Uterus (tissue), 4 donors: Measurements from ENCODE around the gene TMEM218. TPM values are rescaled to one million over a fixed set of nuclear protein-coding genes. Genes with fewer than 3 reads are reported as not detected.
A peak's percentile ranks its signal among the peaks of the same experiment; 100 is the strongest.

Source experiments
- DNase-seq, 2 donors: peaks; one replicate each; pipeline ENCODE4 v3.0.0-alpha.2; 2019 to 2020
- H3K27ac ChIP-seq, 2 donors: fragments of 200-600 bp; sonication (generic); 1 replicate in 1 of 2; 2 replicates in 1 of 2; pipeline ENCODE4 v1.5.1; 2016 to 2018
- H3K27me3 ChIP-seq, 2 donors: fragments of 200-600 bp; sonication (generic); one replicate each; pipeline ENCODE4 v1.5.1; 2018 to 2019; ENCODE audit warnings: control low read depth in 1 of 2
- H3K36me3 ChIP-seq, 2 donors: fragments of 200-600 bp; sonication (generic); one replicate each; pipeline ENCODE4 v1.5.1; 2019; ENCODE audit warnings: control low read depth in 1 of 2
- H3K4me1 ChIP-seq, 2 donors: fragments of 200-600 bp; sonication (generic); one replicate each; pipeline ENCODE4 v1.5.1; 2018 to 2019; ENCODE audit warnings: control low read depth in 1 of 2
- H3K4me3 ChIP-seq, 2 donors: fragments of 200-600 bp; sonication (generic); 1 replicate in 1 of 2; 2 replicates in 1 of 2; pipeline ENCODE4 v1.5.1; 2018 to 2019; ENCODE audit warnings: mild to moderate bottlenecking in 1 of 2
- H3K9me3 ChIP-seq, 2 donors: fragments of 200-600 bp; sonication (generic); one replicate each; pipeline ENCODE4 v1.5.1; 2019; ENCODE audit warnings: control low read depth in 1 of 2
- POLR2A ChIP-seq, 2 donors: fragments of 450-650 bp; IDR thresholded peaks; one replicate each; pipeline ENCODE4 v1.6.1; 2016; ENCODE audit warnings: antibody characterized with exemption in 2 of 2, mild to moderate bottlenecking in 1 of 2, moderate library complexity in 1 of 2
- intact Hi-C: fragments of 100-400 bp; cut with DNase I; formaldehyde crosslinking; loops from one replicate; pipeline ENCODE4 v1.15.1; 2023; ENCODE audit warnings: low total_unique reads
- total RNA-seq, 4 donors: library from RNA; depleted of rRNA in 3 of 4; stranded (reverse); fragments of >200 nt in 3 of 4; gene quantifications; one replicate each; pipeline versions ENCODE4 v1.1.0 to v1.2.4, GENCODE V29; 2014 to 2023
- TF ChIP-seq, protein P1 (sequence below), 4 experiments: fragments of 200-600 bp in 2 of 4; fragments of 450-650 bp in 2 of 4; sonication (generic) in 2 of 4; IDR thresholded peaks; one replicate each; pipeline ENCODE4 v1.5.1; 2016 to 2019; ENCODE audit warnings: antibody characterized with exemption in 4 of 4, mild to moderate bottlenecking in 2 of 4, moderate library complexity in 1 of 4
- donor health status: DM: yes; HTN: yes; CAD: no.

Gene TMEM218
- total RNA-seq, 4 donors from 2014 or later, result 3.2 to 45.9 (median 12.0) TPM

- Histone ChIP-seq H3K27ac (no peak overlapping the region), H3K4me3 (no peak overlapping the region), H3K36me3 (no peaks in the 10 kb centered on the region), H3K27me3 (no peaks in the 10 kb centered on the region), H3K4me1 (no peaks in the 10 kb centered on the region), H3K9me3 (no peaks in the 10 kb centered on the region)
- intact Hi-C loops, result no loop called here
- no peak for TF ChIP-seq POLR2A (IDR thresholded peaks at IDR 0.05)
- TF ChIP-seq, protein P1, sequence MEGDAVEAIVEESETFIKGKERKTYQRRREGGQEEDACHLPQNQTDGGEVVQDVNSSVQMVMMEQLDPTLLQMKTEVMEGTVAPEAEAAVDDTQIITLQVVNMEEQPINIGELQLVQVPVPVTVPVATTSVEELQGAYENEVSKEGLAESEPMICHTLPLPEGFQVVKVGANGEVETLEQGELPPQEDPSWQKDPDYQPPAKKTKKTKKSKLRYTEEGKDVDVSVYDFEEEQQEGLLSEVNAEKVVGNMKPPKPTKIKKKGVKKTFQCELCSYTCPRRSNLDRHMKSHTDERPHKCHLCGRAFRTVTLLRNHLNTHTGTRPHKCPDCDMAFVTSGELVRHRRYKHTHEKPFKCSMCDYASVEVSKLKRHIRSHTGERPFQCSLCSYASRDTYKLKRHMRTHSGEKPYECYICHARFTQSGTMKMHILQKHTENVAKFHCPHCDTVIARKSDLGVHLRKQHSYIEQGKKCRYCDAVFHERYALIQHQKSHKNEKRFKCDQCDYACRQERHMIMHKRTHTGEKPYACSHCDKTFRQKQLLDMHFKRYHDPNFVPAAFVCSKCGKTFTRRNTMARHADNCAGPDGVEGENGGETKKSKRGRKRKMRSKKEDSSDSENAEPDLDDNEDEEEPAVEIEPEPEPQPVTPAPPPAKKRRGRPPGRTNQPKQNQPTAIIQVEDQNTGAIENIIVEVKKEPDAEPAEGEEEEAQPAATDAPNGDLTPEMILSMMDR (IDR thresholded peaks at IDR 0.05), result no peak
- no peak for DNase-seq
Measured at GRCh38 chr11:125123194-125123946, 11.9 kb upstream of the TMEM218 start.

DNA sequence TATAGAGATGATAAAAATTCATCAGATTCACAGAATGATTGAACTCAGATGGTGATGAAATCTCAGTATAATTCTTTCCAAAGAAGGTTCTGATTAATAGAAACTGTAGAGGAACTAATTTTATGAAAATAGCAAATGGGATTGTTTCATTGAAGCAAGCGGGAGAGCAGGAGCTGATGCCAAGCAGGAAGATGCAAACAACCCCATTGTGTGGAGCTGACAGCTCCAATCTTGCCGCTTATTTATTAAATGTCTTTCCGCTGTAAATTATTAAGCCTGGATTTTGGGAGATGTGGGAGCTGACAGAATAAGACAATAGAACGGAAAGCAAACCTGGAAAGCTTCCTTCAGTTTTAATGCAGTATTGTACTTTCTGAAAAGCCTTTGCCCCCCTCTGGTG is 6.0 kb upstream of the TMEM218 start:
- TF ChIP-seq, protein P1 (IDR thresholded peaks at IDR 0.05), result no peak
- no peak for TF ChIP-seq POLR2A (IDR thresholded peaks at IDR 0.05)
- Histone ChIP-seq H3K36me3 (no peaks in the 10 kb centered on the region), H3K27ac (no peak overlapping the region), H3K9me3 (no peaks in the 10 kb centered on the region), H3K4me1 (no peaks in the 10 kb centered on the region), H3K4me3 (no peak overlapping the region), H3K27me3 (no peaks in the 10 kb centered on the region)
- intact Hi-C loops, result no loop called here
- no peak for DNase-seq

GRCh38 chr11:125114518-125114917 is 3.1 kb upstream of the TMEM218 start:
- intact Hi-C loops, result no loop called here
- no peaks in the 10 kb centered on the region for H3K36me3 ChIP-seq

DNA sequence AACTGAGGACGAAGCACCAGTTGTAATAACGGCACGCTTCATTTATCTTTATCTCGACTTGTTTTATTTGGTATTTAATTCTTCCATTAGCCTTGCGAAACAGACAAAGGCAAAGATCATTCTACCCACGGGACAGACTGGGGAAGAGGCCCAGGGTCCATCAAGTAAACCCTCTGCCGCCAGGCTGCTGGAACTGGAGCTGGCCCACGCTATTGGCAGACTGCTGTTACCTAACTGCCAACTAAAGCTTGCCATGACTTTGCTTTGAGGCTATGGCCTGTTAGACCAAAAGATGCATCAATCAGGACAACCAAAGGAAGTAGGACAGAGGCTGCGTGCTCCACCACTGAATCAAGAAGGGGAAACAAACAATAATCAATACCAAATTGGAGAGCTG is 780 bp upstream of the TMEM218 start:
- intact Hi-C loops, result no loop called here
- no peaks in the 10 kb centered on the region for H3K27me3 ChIP-seq
- TF ChIP-seq POLR2A (IDR thresholded peaks at IDR 0.05), result no peak
- TF ChIP-seq, protein P1 (IDR thresholded peaks at IDR 0.05), result no peak
- H3K4me3 ChIP-seq, result peak overlapping the region; percentile 13 to 36
- no peak for DNase-seq
- H3K36me3 ChIP-seq, result no peaks in the 10 kb centered on the region
- no peaks in the 10 kb centered on the region for H3K4me1 ChIP-seq
- H3K27ac ChIP-seq, result peak overlapping the region; percentile 69 to 78
- no peaks in the 10 kb centered on the region for H3K9me3 ChIP-seq

More at GRCh38 chr11:125114518-125114917, 3.1 kb upstream of the TMEM218 start:
- no peaks in the 10 kb centered on the region for H3K9me3 ChIP-seq
- TF ChIP-seq POLR2A (IDR thresholded peaks at IDR 0.05), result no peak
- TF ChIP-seq, protein P1 (IDR thresholded peaks at IDR 0.05), result no peak
- H3K27ac ChIP-seq, result no peak overlapping the region
- H3K27me3 ChIP-seq, result no peaks in the 10 kb centered on the region
- H3K4me3 ChIP-seq, result no peak overlapping the region
- H3K4me1 ChIP-seq, result no peaks in the 10 kb centered on the region
- no peak for DNase-seq

GRCh38 chr11:125111001-125111342 is 454 bp downstream of the TMEM218 start:
- Histone ChIP-seq H3K27me3 (no peaks in the 10 kb centered on the region), H3K36me3 (no peaks in the 10 kb centered on the region), H3K9me3 (no peaks in the 10 kb centered on the region), H3K4me1 (no peaks in the 10 kb centered on the region), H3K4me3 (peak overlapping the region; percentile 59 to 77), H3K27ac (peak overlapping the region; percentile 70 to 78)
- TF ChIP-seq, protein P1 (IDR thresholded peaks at IDR 0.05), result no peak
- TF ChIP-seq POLR2A (IDR thresholded peaks at IDR 0.05), result no peak
- intact Hi-C loops, result no loop called here
- DNase-seq, result no peak
